Liver (tissue), 9 donors: ENCODE measurements around the gene GUCY1A2. TPM values are rescaled to one million over a fixed set of nuclear protein-coding genes. Genes with fewer than 3 reads are reported as not detected.

Experiments
- DNase-seq: peaks from one replicate; pipeline ENCODE4 v3.0.0-alpha.2; 2017; ENCODE audit warnings: low spot score
- H3K27ac ChIP-seq, 2 donors: one replicate each; pipeline ENCODE4 v1.7.0; 2013; ENCODE audit warnings: inconsistent platforms in 2 of 2, low read length in 2 of 2, control low read depth in 1 of 2, low read depth in 1 of 2, mild to moderate bottlenecking in 1 of 2
- H3K27me3 ChIP-seq, 4 donors: one replicate each; pipeline versions ENCODE4 v1.6.1 to v1.7.0; 2013; ENCODE audit warnings: low read length in 3 of 4, inconsistent platforms in 1 of 4, mild to moderate bottlenecking in 1 of 4, moderate library complexity in 1 of 4; ENCODE audit not compliant: control insufficient read depth in 4 of 4, insufficient read depth in 4 of 4
- H3K36me3 ChIP-seq, 4 donors: one replicate each; pipeline versions ENCODE4 v1.6.1 to v1.7.0; 2013; ENCODE audit warnings: low read length in 3 of 4, mild to moderate bottlenecking in 3 of 4, low read depth in 1 of 4, moderate library complexity in 1 of 4; ENCODE audit not compliant: control insufficient read depth in 4 of 4, insufficient read depth in 3 of 4
- H3K4me1 ChIP-seq, 4 donors: one replicate each; pipeline versions ENCODE4 v1.6.1 to v1.7.0; 2013; ENCODE audit warnings: low read length in 3 of 4, mild to moderate bottlenecking in 3 of 4, moderate library complexity in 1 of 4; ENCODE audit not compliant: control insufficient read depth in 4 of 4, insufficient read depth in 4 of 4
- H3K4me3 ChIP-seq, 3 donors: one replicate each; pipeline versions ENCODE4 v1.6.1 to v1.7.0; 2013; ENCODE audit warnings: low read length in 3 of 3, control low read depth in 1 of 3, low read depth in 1 of 3, mild to moderate bottlenecking in 1 of 3
- H3K9ac ChIP-seq, 2 donors: one replicate each; pipeline ENCODE4 v1.7.0; 2013; ENCODE audit warnings: low read length in 2 of 2, mild to moderate bottlenecking in 2 of 2, moderate library complexity in 2 of 2, control low read depth in 1 of 2, low read depth in 1 of 2
- H3K9me3 ChIP-seq, 4 donors: one replicate each; pipeline versions ENCODE4 v1.6.1 to v1.7.0; 2013; ENCODE audit warnings: low read length in 3 of 4; ENCODE audit not compliant: control insufficient read depth in 4 of 4
- ATF3 ChIP-seq: IDR thresholded peaks from 2 replicates; pipeline ENCODE4 v1.6.1; 2016; ENCODE audit warnings: antibody characterized with exemption
- CTCF ChIP-seq: fragments of 150-350 bp; IDR thresholded peaks from 2 replicates; pipeline ENCODE4 v1.5.1; 2017; ENCODE audit warnings: improper control_type of control experiment, low read depth, low read length; ENCODE audit not compliant: missing input control
- EGR1 ChIP-seq, 2 donors: IDR thresholded peaks; 2 replicates each; pipeline ENCODE4 v1.6.1; 2016 to 2018; ENCODE audit warnings: antibody characterized with exemption in 2 of 2, low read depth in 2 of 2
- FOXA2 ChIP-seq: IDR thresholded peaks from 2 replicates; pipeline ENCODE4 v1.6.1; 2016; ENCODE audit warnings: antibody characterized with exemption
- GABPA ChIP-seq, 2 donors: IDR thresholded peaks in 1 of 2; conservative IDR thresholded peaks in 1 of 2; 2 replicates each; pipeline ENCODE4 v1.6.1; 2016; ENCODE audit warnings: antibody characterized with exemption in 2 of 2, mild to moderate bottlenecking in 1 of 2, moderate library complexity in 1 of 2
- JUND ChIP-seq, 2 donors: IDR thresholded peaks; 2 replicates each; pipeline ENCODE4 v1.6.1; 2016; ENCODE audit warnings: antibody characterized with exemption in 2 of 2
- MAX ChIP-seq: IDR thresholded peaks from 2 replicates; pipeline ENCODE4 v1.6.1; 2016; ENCODE audit warnings: antibody characterized with exemption
- RAD21 ChIP-seq, 2 donors: IDR thresholded peaks; 2 replicates each; pipeline ENCODE4 v1.6.1; 2016; ENCODE audit warnings: antibody characterized with exemption in 2 of 2, mild to moderate bottlenecking in 2 of 2
- REST ChIP-seq: IDR thresholded peaks from 2 replicates; pipeline ENCODE4 v1.6.1; 2016; ENCODE audit warnings: antibody characterized with exemption, mild to moderate bottlenecking
- SP1 ChIP-seq: IDR thresholded peaks from 2 replicates; pipeline ENCODE4 v1.6.1; 2018; ENCODE audit warnings: antibody characterized with exemption, mild to moderate bottlenecking
- TAF1 ChIP-seq: conservative IDR thresholded peaks from 2 replicates; pipeline ENCODE4 v1.6.1; 2016; ENCODE audit warnings: antibody characterized with exemption, mild to moderate bottlenecking
- YY1 ChIP-seq: IDR thresholded peaks from 2 replicates; pipeline ENCODE4 v1.6.1; 2016; ENCODE audit warnings: antibody characterized with exemption, mild to moderate bottlenecking
- ZBTB33 ChIP-seq: IDR thresholded peaks from 2 replicates; pipeline ENCODE4 v1.6.1; 2016; ENCODE audit warnings: antibody characterized with exemption
- WGBS: extraction: QIAGEN DNeasy Blood & Tissue Kit; methylation state at CpG from one replicate; pipeline ENCODE4 v1.1.7; 2013; 5-methylcytosine and 5-hydroxymethylcytosine counted together
- polyA plus RNA-seq, 2 donors: library from polyadenylated mRNA; stranded (reverse) in 1 of 2; unstranded in 1 of 2; fragments of 200-250 nt in 1 of 2; fragments of >200 nt in 1 of 2; fragmentation: Nextera tagmentation in 1 of 2; extraction: Ambion mirVana in 1 of 2; gene quantifications; one replicate each; pipeline versions ENCODE4 v1.2.1 to v1.2.3, GENCODE V29; 2013 to 2015
- total RNA-seq, 2 donors: library from RNA; depleted of rRNA; stranded (reverse); fragments of >200 nt; gene quantifications; one replicate each; pipeline ENCODE4 v1.2.3, GENCODE V29; 2014
- donor health status: healthy.
- donor health status: healthy.
- donor health status: healthy.
- donor health status: healthy.
- donor health status: healthy.

Gene GUCY1A2
- total and polyA plus RNA-seq, 4 donors, result 0.55 to 4.4 (median 1.7) TPM

- no peaks in the 10 kb centered on the region for H3K4me1 ChIP-seq
- DNase-seq, result no peak
- WGBS, result 57% methylated on average over 7 of the region's 7 CpGs
Measured at GRCh38 chr11:106958517-106959248, 59.6 kb downstream of the GUCY1A2 start.

More at GRCh38 chr11:106958517-106959248, 59.6 kb downstream of the GUCY1A2 start:
- TF ChIP-seq MAX (no peak), YY1 (no peak), JUND (IDR thresholded peaks at IDR 0.05) (no peak), RAD21 (IDR thresholded peaks at IDR 0.05) (no peak), TAF1 (no peak), FOXA2 (no peak), CTCF (no peak), ZBTB33 (no peak), ATF3 (no peak), EGR1 (IDR thresholded peaks at IDR 0.05; ENCODE audit: low read depth in 2 of 2) (no peak), SP1 (no peak), REST (no peak), GABPA (IDR thresholded peaks at IDR 0.05 in 1 of 2, conservative IDR thresholded peaks at IDR 0.05 in 1 of 2) (no peak)
- no peak overlapping the region for H3K27ac ChIP-seq
- no peak overlapping the region for H3K9ac ChIP-seq
- no peak overlapping the region for H3K4me3 ChIP-seq
- H3K27me3 ChIP-seq, result no peaks in the 10 kb centered on the region
- H3K36me3 ChIP-seq, result no peaks in the 10 kb centered on the region
- no peaks in the 10 kb centered on the region for H3K9me3 ChIP-seq
